GM10847 (cell line): ENCODE data around the gene ELP1.

Source experiments
- POLR2A ChIP-seq: IDR thresholded peaks from 2 replicates; pipeline ENCODE4 v1.6.1; 2011; ENCODE audit not compliant: insufficient read length; ENCODE audit errors: extremely low read depth

Gene ELP1

GRCh38 chr9:108897324-108898096, 36.4 kb downstream of the ELP1 start:
- no peak for TF ChIP-seq POLR2A

- no peak for TF ChIP-seq POLR2A
Observed at GRCh38 chr9:108894225-108894997, 39.5 kb downstream of the ELP1 start.

GRCh38 chr9:108889649-108890067, 44.3 kb downstream of the ELP1 start:
- no peak for TF ChIP-seq POLR2A

GRCh38 chr9:108885643-108886348, 48.1 kb downstream of the ELP1 start:
- TF ChIP-seq POLR2A, result no peak

GRCh38 chr9:108884701-108885100, 49.2 kb downstream of the ELP1 start:
- TF ChIP-seq POLR2A, result no peak

GRCh38 chr9:108883085-108883484, 50.8 kb downstream of the ELP1 start:
- no peak for TF ChIP-seq POLR2A

GRCh38 chr9:108882052-108882888, 51.7 kb downstream of the ELP1 start:
- no peak for TF ChIP-seq POLR2A

- TF ChIP-seq POLR2A, result no peak
Observed at GRCh38 chr9:108880738-108881316, 53.1 kb downstream of the ELP1 start.

GRCh38 chr9:108877524-108877923, 56.4 kb downstream of the ELP1 start:
- TF ChIP-seq POLR2A, result no peak

- no peak for TF ChIP-seq POLR2A
Observed at GRCh38 chr9:108876425-108876824, 57.5 kb downstream of the ELP1 start.

GRCh38 chr9:108874058-108874788, 59.7 kb downstream of the ELP1 start:
- TF ChIP-seq POLR2A, result no peak

GRCh38 chr9:108869092-108869725, 64.7 kb downstream of the ELP1 start:
- no peak for TF ChIP-seq POLR2A

GRCh38 chr9:108867829-108868228, 66.1 kb downstream of the ELP1 start:
- TF ChIP-seq POLR2A, result no peak
